Activated CD4-positive, alpha-beta T cell treated with anti-CD3 and anti-CD28 coated beads for 36 hours (primary cell): ENCODE data around the gene IQGAP2. TPM values are rescaled to one million over a fixed set of nuclear protein-coding genes. Genes with fewer than 3 reads are reported as not detected.

ENCODE experiments used
- ATAC-seq: fragments of 200-7000 bp; cut with Tn5 transposase; one replicate; pipeline ENCODE4 v1.10.0; 2021; ENCODE audit warnings: mild to moderate bottlenecking, moderate library complexity
- CTCF ChIA-PET: fragments of 350-600 bp; sonication (Branson Sonifier 250); formaldehyde crosslinking; loops from one replicate; lab custom pipeline; 2021; ENCODE audit warnings: antibody characterized with exemption; lab: Charles Lee
- POLR2A ChIA-PET: fragments of 350-600 bp; sonication (Branson Sonifier 250); formaldehyde crosslinking; loops from one replicate; lab custom pipeline; 2021; ENCODE audit warnings: antibody characterized with exemption, inconsistent platforms; lab: Charles Lee
- DNase-seq: peaks from one replicate; pipeline ENCODE4 v3.0.0-alpha.2; 2020
- H3K27ac Mint-ChIP-seq: one replicate; pipeline ENCODE4 v1.8.0; 2021; ENCODE audit warnings: mixed read lengths
- H3K27me3 Mint-ChIP-seq: one replicate; pipeline ENCODE4 v1.8.0; 2021; ENCODE audit warnings: mixed read lengths
- H3K36me3 Mint-ChIP-seq: one replicate; pipeline ENCODE4 v1.8.0; 2021; ENCODE audit warnings: low read depth, mixed read lengths
- H3K4me1 Mint-ChIP-seq: one replicate; pipeline ENCODE4 v1.8.0; 2021; ENCODE audit warnings: mixed read lengths
- H3K4me3 Mint-ChIP-seq: one replicate; pipeline ENCODE4 v1.8.0; 2021; ENCODE audit warnings: mild to moderate bottlenecking, moderate library complexity, mixed read lengths
- H3K9me3 Mint-ChIP-seq: one replicate; pipeline ENCODE4 v1.8.0; 2021; ENCODE audit warnings: low read depth, mixed read lengths
- intact Hi-C, 2 experiments: fragments of 100-400 bp; cut with DNase I in 1 of 2; cut with micrococcal nuclease in 1 of 2; formaldehyde crosslinking; loops; one replicate each; pipeline versions ENCODE4 v1.14.2 to v1.15.1; 2022 to 2024; cut with DNase I, micrococcal nuclease
- total RNA-seq, 2 experiments: library from RNA; stranded (reverse); gene quantifications; one replicate each; pipeline ENCODE4 v1.2.3, GENCODE V29; 2021

Gene IQGAP2
- total RNA-seq, 2 experiments from 2014 or later: 62.7 to 82.7 TPM

- DNase-seq (no peak), ATAC-seq (no peak)
- Mint-ChIP-seq H3K4me1 (peaks cover 50% of the 10 kb centered on the region), H3K36me3 (peaks cover 17% of the 10 kb centered on the region), H3K4me3 (no peak overlapping the region), H3K27ac (peak overlapping the region; percentile 28), H3K9me3 (no peaks in the 10 kb centered on the region), H3K27me3 (no peaks in the 10 kb centered on the region)
- intact Hi-C loops: no loop called here
- ChIA-PET CTCF (interaction anchor here (0.6 to 2.8 kb wide), 8 partner anchors 16 to 229 kb away, joined by 3 to 8 read pairs (median 3); no protein-coding TSS in a partner anchor), POLR2A (no interaction called here)
Observed at GRCh38 chr5:76450054-76450453, 47.0 kb downstream of the IQGAP2 start.

- Mint-ChIP-seq H3K27ac (no peak overlapping the region), H3K4me3 (no peak overlapping the region), H3K27me3 (no peaks in the 10 kb centered on the region), H3K4me1 (peaks cover 50% of the 10 kb centered on the region), H3K36me3 (peaks cover 8% of the 10 kb centered on the region), H3K9me3 (no peaks in the 10 kb centered on the region)
- intact Hi-C loops: no loop called here
- ChIA-PET POLR2A (no interaction called here), CTCF (interaction anchor here (0.6 to 2.8 kb wide), 6 partner anchors 15 to 74 kb away, joined by 3 to 8 read pairs (median 3); no protein-coding TSS in a partner anchor)
- ATAC-seq (no peak), DNase-seq (no peak)
Observed at GRCh38 chr5:76451031-76451701, 48.1 kb downstream of the IQGAP2 start.

DNA sequence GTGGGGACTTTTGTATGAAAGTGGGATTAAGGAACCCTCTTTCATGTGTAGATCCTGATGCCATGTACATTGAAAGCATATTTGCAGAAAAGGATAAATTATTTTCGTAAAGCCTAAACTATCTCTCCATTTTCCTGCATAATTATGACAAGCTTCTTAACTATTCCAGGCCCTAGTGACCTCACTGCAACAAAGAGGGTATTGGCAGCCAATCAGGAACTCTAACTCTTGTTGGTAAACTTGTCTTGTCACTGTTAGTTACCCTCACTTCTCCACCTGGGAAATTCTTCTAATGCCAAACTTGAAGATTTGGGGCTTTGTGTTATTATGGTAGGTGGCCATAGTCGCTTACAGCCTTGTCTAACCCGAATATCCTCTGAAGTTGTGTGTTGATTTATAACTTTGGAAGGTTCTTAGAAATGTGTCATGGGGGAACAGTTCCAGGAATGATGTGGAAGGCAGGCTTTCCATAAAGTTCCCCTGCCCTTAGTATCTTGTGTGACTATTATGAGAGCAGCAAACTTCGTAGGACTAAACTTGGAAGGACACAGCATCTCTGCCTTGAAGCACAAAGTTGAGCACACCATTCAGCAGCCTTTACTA lies 52.5 kb downstream of the IQGAP2 start:
- CTCF ChIA-PET: interaction anchor here (1.0 kb wide), 1 partner anchor 9 kb away, joined by 3 read pairs; no protein-coding TSS in a partner anchor
- H3K4me3 Mint-ChIP-seq: no peak overlapping the region
- DNase-seq: no peak
- ATAC-seq: no peak
- H3K4me1 Mint-ChIP-seq: peaks cover 31% of the 10 kb centered on the region
- H3K27ac Mint-ChIP-seq: no peak overlapping the region
- POLR2A ChIA-PET: no interaction called here
- H3K9me3 Mint-ChIP-seq: no peaks in the 10 kb centered on the region
- peaks cover 15% of the 10 kb centered on the region for H3K36me3 Mint-ChIP-seq
- intact Hi-C loops: no loop called here
- H3K27me3 Mint-ChIP-seq: no peaks in the 10 kb centered on the region

- Mint-ChIP-seq H3K9me3 (no peaks in the 10 kb centered on the region), H3K36me3 (peaks cover 15% of the 10 kb centered on the region), H3K4me3 (no peak overlapping the region), H3K27me3 (no peaks in the 10 kb centered on the region), H3K4me1 (peaks cover 25% of the 10 kb centered on the region), H3K27ac (no peak overlapping the region)
- intact Hi-C loops: no loop called here
- DNase-seq: no peak
- ChIA-PET POLR2A (no interaction called here), CTCF (interaction anchor here (1.0 kb wide), 1 partner anchor 9 kb away, joined by 3 read pairs; no protein-coding TSS in a partner anchor)
- ATAC-seq: no peak
Observed at GRCh38 chr5:76456258-76456657, 53.2 kb downstream of the IQGAP2 start.

DNA sequence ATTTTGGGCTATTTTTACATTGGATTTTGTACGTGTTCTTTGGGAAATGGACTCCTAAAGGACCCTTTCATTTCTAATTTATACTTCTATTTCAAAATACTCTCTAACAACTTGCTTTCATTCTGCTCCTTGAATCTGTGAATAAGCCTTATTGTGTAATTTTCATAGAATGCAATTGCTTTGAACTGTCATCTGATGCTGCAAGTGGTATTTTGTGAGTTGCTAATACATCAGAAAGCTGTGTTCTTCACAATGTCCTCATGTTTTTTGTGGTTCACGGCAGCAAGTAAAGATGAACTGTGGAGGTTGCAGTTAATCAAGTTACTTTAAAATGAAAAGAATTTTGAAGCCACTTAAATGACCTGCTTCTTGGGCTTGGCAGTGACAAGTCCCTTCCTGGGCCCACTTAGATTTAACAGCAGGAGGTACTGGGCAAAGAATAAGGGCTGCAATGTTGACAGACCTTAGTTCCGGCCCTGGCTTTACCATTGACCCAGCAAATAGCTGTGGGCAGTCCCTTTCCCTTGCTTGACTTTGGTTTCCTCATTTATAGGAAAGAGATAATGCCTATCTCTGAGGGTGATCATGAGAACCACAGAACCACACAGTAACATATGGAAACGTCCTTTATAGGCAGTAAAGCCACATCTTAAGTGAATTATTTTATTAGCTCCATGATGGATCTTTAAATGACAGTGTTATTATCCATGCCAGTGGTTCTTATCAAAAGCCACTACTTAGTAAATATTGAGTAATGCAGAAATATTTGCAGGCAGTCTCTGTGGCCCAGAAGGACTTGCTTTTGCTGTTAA lies 54.8 kb downstream of the IQGAP2 start:
- ChIA-PET POLR2A (no interaction called here), CTCF (no interaction called here)
- DNase-seq: no peak
- intact Hi-C loops: no loop called here
- Mint-ChIP-seq H3K9me3 (no peaks in the 10 kb centered on the region), H3K36me3 (peaks cover 31% of the 10 kb centered on the region), H3K4me3 (no peak overlapping the region), H3K27ac (no peak overlapping the region), H3K27me3 (no peaks in the 10 kb centered on the region), H3K4me1 (peaks cover 23% of the 10 kb centered on the region)
- no peak for ATAC-seq

- CTCF ChIA-PET: interaction anchor here (1.3 kb wide), 1 partner anchor 19 kb away, joined by 4 read pairs; no protein-coding TSS in a partner anchor
- POLR2A ChIA-PET: no interaction called here
- H3K27ac Mint-ChIP-seq: no peak overlapping the region
- H3K4me3 Mint-ChIP-seq: no peak overlapping the region
- H3K4me1 Mint-ChIP-seq: peaks cover 23% of the 10 kb centered on the region
- peaks cover 31% of the 10 kb centered on the region for H3K36me3 Mint-ChIP-seq
- H3K27me3 Mint-ChIP-seq: no peaks in the 10 kb centered on the region
- no peaks in the 10 kb centered on the region for H3K9me3 Mint-ChIP-seq
- DNase-seq (no peak), ATAC-seq (no peak)
- intact Hi-C loops: no loop called here
Observed at GRCh38 chr5:76458486-76458830, 55.4 kb downstream of the IQGAP2 start.

DNA sequence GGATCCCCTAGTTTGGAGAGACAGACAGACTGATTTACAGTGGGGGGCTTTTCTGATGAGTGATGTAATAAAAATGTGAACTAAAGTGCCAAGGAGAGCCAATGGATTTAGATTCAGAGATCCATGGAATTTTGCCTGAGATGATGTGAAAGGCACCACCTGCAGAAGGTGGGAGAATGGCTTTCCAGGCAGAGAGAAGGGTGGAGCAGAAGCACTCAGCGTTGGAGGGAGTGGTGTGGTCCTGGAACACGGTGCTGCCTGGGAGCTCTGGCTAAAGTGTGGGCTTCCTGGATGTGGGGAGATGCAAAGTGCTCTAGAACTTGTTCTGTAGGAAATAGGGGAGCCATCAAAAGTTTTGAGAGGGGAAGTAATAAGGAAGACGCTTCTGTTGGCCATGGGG lies 57.0 kb downstream of the IQGAP2 start:
- ATAC-seq (no peak), DNase-seq (no peak)
- CTCF ChIA-PET: interaction anchor here (0.6 to 1.5 kb wide), 2 partner anchors 84 to 193 kb away, joined by 3 read pairs; no protein-coding TSS in a partner anchor
- intact Hi-C loops: no loop called here
- Mint-ChIP-seq H3K4me1 (peaks cover 30% of the 10 kb centered on the region), H3K27ac (no peak overlapping the region), H3K9me3 (no peaks in the 10 kb centered on the region), H3K4me3 (no peak overlapping the region), H3K36me3 (peaks cover 37% of the 10 kb centered on the region), H3K27me3 (no peaks in the 10 kb centered on the region)
- POLR2A ChIA-PET: interaction anchor here (0.7 to 1.8 kb wide), 2 partner anchors 17 to 57 kb away, joined by 3 to 4 read pairs; partner anchors contain the start of gene IQGAP2

- CTCF ChIA-PET: interaction anchor here (1.2 to 1.3 kb wide), 2 partner anchors 26 to 63 kb away, joined by 3 to 4 read pairs; no protein-coding TSS in a partner anchor
- intact Hi-C loops: no loop called here
- H3K4me3 Mint-ChIP-seq: no peak overlapping the region
- DNase-seq (no peak), ATAC-seq (no peak)
- POLR2A ChIA-PET: interaction anchor here (0.5 kb wide), 1 partner anchor 8 kb away, joined by 3 read pairs; no protein-coding TSS in a partner anchor
- H3K27me3 Mint-ChIP-seq: no peaks in the 10 kb centered on the region
- peaks cover 47% of the 10 kb centered on the region for H3K36me3 Mint-ChIP-seq
- H3K27ac Mint-ChIP-seq: no peak overlapping the region
- H3K4me1 Mint-ChIP-seq: peaks cover 37% of the 10 kb centered on the region
- no peaks in the 10 kb centered on the region for H3K9me3 Mint-ChIP-seq
Observed at GRCh38 chr5:76462097-76462667, 59.1 kb downstream of the IQGAP2 start.

DNA sequence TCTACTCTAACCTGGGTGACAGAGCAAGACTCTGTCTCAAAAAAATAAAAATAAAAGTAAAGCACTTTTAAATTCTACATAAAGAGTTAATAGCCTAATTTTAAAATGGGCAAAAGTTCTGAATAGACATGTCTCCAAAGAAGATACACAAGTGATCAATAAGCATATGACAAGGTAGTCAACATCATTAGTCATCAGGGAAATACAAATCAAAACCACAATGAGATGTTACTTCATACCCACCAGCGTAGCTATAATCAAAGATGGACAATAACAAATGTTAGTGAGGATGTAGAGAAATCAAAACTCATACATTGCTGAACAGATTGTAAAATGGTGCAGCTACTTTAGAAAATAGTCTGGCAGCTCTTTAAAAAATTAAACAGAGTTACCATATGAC lies 64.1 kb downstream of the IQGAP2 start:
- Mint-ChIP-seq H3K4me1 (peaks cover 70% of the 10 kb centered on the region), H3K9me3 (peaks cover 1% of the 10 kb centered on the region), H3K36me3 (peaks cover 42% of the 10 kb centered on the region), H3K27me3 (no peaks in the 10 kb centered on the region), H3K27ac (peak overlapping the region; percentile 10), H3K4me3 (no peak overlapping the region)
- ChIA-PET POLR2A (interaction anchor here (0.7 kb wide), 1 partner anchor 79 kb away, joined by 3 read pairs; no protein-coding TSS in a partner anchor), CTCF (interaction anchor here (0.6 to 2.1 kb wide), 5 partner anchors 17 to 173 kb away, joined by 3 to 6 read pairs (median 4); no protein-coding TSS in a partner anchor)
- DNase-seq (no peak), ATAC-seq (no peak)
- intact Hi-C loops: no loop called here

DNA sequence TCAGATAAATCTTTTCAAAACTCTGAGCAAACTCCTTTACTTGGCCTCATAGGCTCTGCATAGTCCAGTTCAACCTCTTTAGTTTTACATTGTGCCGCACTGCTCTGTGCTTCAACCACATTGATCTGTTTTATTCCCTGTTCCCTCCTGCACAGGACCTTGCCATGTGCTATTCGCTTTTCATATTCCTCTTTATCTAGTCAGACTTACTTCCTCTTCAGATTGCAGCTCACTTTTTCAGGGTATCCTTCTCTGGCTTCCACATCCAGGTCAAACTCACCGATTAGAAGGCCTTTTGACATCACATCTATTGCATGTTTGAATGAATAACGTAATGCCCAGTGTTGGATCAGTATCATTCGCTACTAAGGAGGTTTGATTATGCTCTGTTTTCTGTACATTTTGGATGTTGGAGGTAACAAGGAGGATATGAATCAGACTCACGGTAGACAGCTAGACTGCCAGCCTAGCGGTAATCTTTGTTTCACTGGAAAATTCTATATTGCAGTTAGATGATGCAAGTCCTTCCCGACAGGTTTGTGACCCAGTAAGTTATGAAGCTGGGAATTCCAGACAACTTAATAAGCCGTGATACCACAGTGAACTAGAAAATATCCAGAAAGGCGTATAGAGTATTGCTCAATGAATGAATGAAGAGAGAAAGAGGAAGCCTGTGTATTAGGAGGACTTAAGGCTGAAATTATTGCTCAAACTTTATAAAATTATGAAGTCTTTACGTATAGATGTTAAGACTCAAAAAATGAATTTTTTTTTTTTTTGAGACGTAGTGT lies 65.7 kb downstream of the IQGAP2 start:
- Mint-ChIP-seq H3K36me3 (peaks cover 42% of the 10 kb centered on the region), H3K9me3 (peaks cover 5% of the 10 kb centered on the region), H3K4me3 (no peak overlapping the region), H3K27ac (peak overlapping the region; percentile 68), H3K4me1 (peaks cover 87% of the 10 kb centered on the region), H3K27me3 (no peaks in the 10 kb centered on the region)
- POLR2A ChIA-PET: interaction anchor here (1.4 kb wide), 1 partner anchor 52 kb away, joined by 5 read pairs; no protein-coding TSS in a partner anchor
- DNase-seq (no peak), ATAC-seq (no peak)
- CTCF ChIA-PET: interaction anchor here (0.7 to 5.2 kb wide), 6 partner anchors 42 to 75 kb away, joined by 3 to 23 read pairs (median 4); partner anchors contain the start of gene IQGAP2
- intact Hi-C loops: loop anchor here in 1 of 2 experiments (1.0 kb wide), 1 partner anchor 65 kb away; no protein-coding TSS in a partner anchor
